ENCODE data around the gene PLA1A. TPM values are rescaled to one million over a fixed set of nuclear protein-coding genes. Genes with fewer than 3 reads are reported as not detected.
A peak's percentile ranks its signal among the peaks of the same experiment; 100 is the strongest.

The PLA1A gene
- total RNA-seq, 2 donors from 2014 or later, result 0.58 to 1.3 TPM

GRCh38 chr3:119570229-119570628, 27.5 kb upstream of the PLA1A start:
- Histone ChIP-seq H3K27ac (no peak overlapping the region), H3K36me3 (no peaks in the 10 kb centered on the region), H3K9me3 (no peaks in the 10 kb centered on the region), H3K4me3 (no peak overlapping the region), H3K4me1 (no peaks in the 10 kb centered on the region), H3K27me3 (no peaks in the 10 kb centered on the region), H3K9ac (ENCODE audit: low read depth in 2 of 2, low read length in 2 of 2) (no peak overlapping the region)
- intact Hi-C loops (cut with DNase I), result no loop called here
- no peak for TF ChIP-seq CTCF (IDR thresholded peaks at IDR 0.05)
- no peak for DNase-seq

- TF ChIP-seq CTCF (IDR thresholded peaks at IDR 0.05), result no peak
- H3K27ac ChIP-seq, result no peak overlapping the region
- H3K36me3 ChIP-seq, result no peaks in the 10 kb centered on the region
- H3K4me1 ChIP-seq, result no peaks in the 10 kb centered on the region
- no peaks in the 10 kb centered on the region for H3K9me3 ChIP-seq
- no peak for DNase-seq
- no peak overlapping the region for H3K4me3 ChIP-seq
- H3K27me3 ChIP-seq, result no peaks in the 10 kb centered on the region
- H3K9ac ChIP-seq (ENCODE audit: low read depth in 2 of 2, low read length in 2 of 2), result no peak overlapping the region
- intact Hi-C loops (cut with DNase I), result no loop called here
These were observed 26.5 kb upstream of the PLA1A start for GRCh38 chr3:119571230-119571629.

- no peaks in the 10 kb centered on the region for H3K4me1 ChIP-seq
- no peaks in the 10 kb centered on the region for H3K36me3 ChIP-seq
- H3K4me3 ChIP-seq, result no peak overlapping the region
- intact Hi-C loops (cut with DNase I), result no loop called here
- H3K9me3 ChIP-seq, result no peaks in the 10 kb centered on the region
- H3K9ac ChIP-seq (ENCODE audit: low read depth in 2 of 2, low read length in 2 of 2), result no peak overlapping the region
- no peak for DNase-seq
- TF ChIP-seq CTCF (IDR thresholded peaks at IDR 0.05), result no peak
- H3K27ac ChIP-seq, result no peak overlapping the region
- H3K27me3 ChIP-seq, result no peaks in the 10 kb centered on the region
These were observed 26.0 kb upstream of the PLA1A start for GRCh38 chr3:119571688-119572087.

GRCh38 chr3:119575507-119575906, 22.2 kb upstream of the PLA1A start:
- no peaks in the 10 kb centered on the region for H3K4me1 ChIP-seq
- no peak overlapping the region for H3K27ac ChIP-seq
- H3K9ac ChIP-seq (ENCODE audit: low read depth in 2 of 2, low read length in 2 of 2), result no peak overlapping the region
- no peaks in the 10 kb centered on the region for H3K9me3 ChIP-seq
- no peak for TF ChIP-seq CTCF (IDR thresholded peaks at IDR 0.05)
- no peaks in the 10 kb centered on the region for H3K36me3 ChIP-seq
- no peak for DNase-seq
- H3K4me3 ChIP-seq, result no peak overlapping the region
- intact Hi-C loops (cut with DNase I), result no loop called here
- H3K27me3 ChIP-seq, result no peaks in the 10 kb centered on the region

GRCh38 chr3:119579366-119580066, 18.2 kb upstream of the PLA1A start, which contains the start of gene ADPRH:
ADPRH (plus strand) TSS chr3:119579492; CDS start chr3:119582170, 2,678 bp downstream.
- H3K27me3 ChIP-seq, result no peaks in the 10 kb centered on the region
- no peaks in the 10 kb centered on the region for H3K4me1 ChIP-seq
- peak within 1 kb of the TSS; percentile 58 for H3K4me3 ChIP-seq
- TF ChIP-seq CTCF (IDR thresholded peaks at IDR 0.05), result no peak
- peak within 1 kb of the TSS; percentile 78 for H3K27ac ChIP-seq
- intact Hi-C loops (cut with DNase I), result no loop called here
- DNase-seq, result peak; percentile 83
- no peaks in the 10 kb centered on the region for H3K36me3 ChIP-seq
- peak within 1 kb of the TSS; percentile 66 to 76 for H3K9ac ChIP-seq (ENCODE audit: low read depth in 2 of 2, low read length in 2 of 2)
- no peaks in the 10 kb centered on the region for H3K9me3 ChIP-seq

All from colonic mucosa (tissue), 4 donors.